SK-N-SH treated with all-trans-retinoic acid at 6 μM for 48 hours (cell line): ENCODE measurements around the gene MYLK.

Experiments
- BACH2 ChIP-seq: fragments of 250-450 bp; sonication (Bioruptor Pico); IDR thresholded peaks from 2 replicates; pipeline ENCODE4 v1.9.0; 2021; ENCODE audit warnings: mild to moderate bottlenecking, borderline replicate concordance
- CREB5 ChIP-seq: fragments of 250-450 bp; sonication (Bioruptor Pico); IDR thresholded peaks from 2 replicates; pipeline ENCODE4 v1.5.1; 2020; ENCODE audit warnings: low read depth, mild to moderate bottlenecking, moderate library complexity
- OSR1 ChIP-seq: fragments of 250-450 bp; sonication (Bioruptor Pico); IDR thresholded peaks from 2 replicates; pipeline ENCODE4 v1.8.0; 2022; ENCODE audit warnings: moderate library complexity, mild to moderate bottlenecking, inconsistent platforms
- SNAI2 ChIP-seq: fragments of 250-450 bp; sonication (Bioruptor Pico); IDR thresholded peaks from 2 replicates; pipeline ENCODE4 v1.5.0; 2020; ENCODE audit warnings: mild to moderate bottlenecking, moderate library complexity
- ZC3H10 ChIP-seq: fragments of 250-450 bp; sonication (Bioruptor Pico); IDR thresholded peaks from 2 replicates; pipeline ENCODE4 v1.5.1; 2021; ENCODE audit warnings: mild to moderate bottlenecking, moderate library complexity
- TF ChIP-seq, protein P1 (sequence below): fragments of 250-450 bp; sonication (Bioruptor Pico); IDR thresholded peaks from 2 replicates; pipeline ENCODE4 v1.8.0; 2020; ENCODE audit warnings: mild to moderate bottlenecking, moderate library complexity, borderline replicate concordance

GRCh38 chr3:123658852-123659206, 225.3 kb downstream of the MYLK start:
- no peak for TF ChIP-seq BACH2 (CRISPR knock-in tag)
- TF ChIP-seq OSR1 (CRISPR knock-in tag): no peak
- TF ChIP-seq CREB5 (CRISPR knock-in tag): no peak
- TF ChIP-seq, protein P1, sequence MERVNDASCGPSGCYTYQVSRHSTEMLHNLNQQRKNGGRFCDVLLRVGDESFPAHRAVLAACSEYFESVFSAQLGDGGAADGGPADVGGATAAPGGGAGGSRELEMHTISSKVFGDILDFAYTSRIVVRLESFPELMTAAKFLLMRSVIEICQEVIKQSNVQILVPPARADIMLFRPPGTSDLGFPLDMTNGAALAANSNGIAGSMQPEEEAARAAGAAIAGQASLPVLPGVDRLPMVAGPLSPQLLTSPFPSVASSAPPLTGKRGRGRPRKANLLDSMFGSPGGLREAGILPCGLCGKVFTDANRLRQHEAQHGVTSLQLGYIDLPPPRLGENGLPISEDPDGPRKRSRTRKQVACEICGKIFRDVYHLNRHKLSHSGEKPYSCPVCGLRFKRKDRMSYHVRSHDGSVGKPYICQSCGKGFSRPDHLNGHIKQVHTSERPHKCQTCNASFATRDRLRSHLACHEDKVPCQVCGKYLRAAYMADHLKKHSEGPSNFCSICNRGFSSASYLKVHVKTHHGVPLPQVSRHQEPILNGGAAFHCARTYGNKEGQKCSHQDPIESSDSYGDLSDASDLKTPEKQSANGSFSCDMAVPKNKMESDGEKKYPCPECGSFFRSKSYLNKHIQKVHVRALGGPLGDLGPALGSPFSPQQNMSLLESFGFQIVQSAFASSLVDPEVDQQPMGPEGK (CRISPR knock-in tag): no peak
- TF ChIP-seq SNAI2 (CRISPR knock-in tag): no peak
- TF ChIP-seq ZC3H10 (CRISPR knock-in tag): no peak
